Mesodermal cell (in vitro differentiated cells): Measurements from ENCODE around the gene FAIM2.

Experiments
- H3K27ac ChIP-seq: 2 replicates; pipeline ENCODE4 v1.7.0; 2013; ENCODE audit warnings: mild to moderate bottlenecking, low read depth, low read length, moderate library complexity; ENCODE audit not compliant: severe bottlenecking
- H3K36me3 ChIP-seq: 2 replicates; pipeline ENCODE4 v1.7.1; 2013; ENCODE audit warnings: mild to moderate bottlenecking, low read length, moderate library complexity; ENCODE audit not compliant: control insufficient read depth, insufficient read depth
- H3K4me1 ChIP-seq: one replicate; pipeline ENCODE4 v1.7.1; 2013; ENCODE audit warnings: mild to moderate bottlenecking, low read length; ENCODE audit not compliant: insufficient read depth, control insufficient read depth, poor library complexity, severe bottlenecking
- H3K4me3 ChIP-seq: 2 replicates; pipeline ENCODE4 v1.7.0; 2013; ENCODE audit warnings: low read length, control low read depth, mild to moderate bottlenecking; ENCODE audit not compliant: insufficient read depth, poor library complexity, severe bottlenecking; ENCODE audit errors: extremely low read depth
- H3K9me3 ChIP-seq: 2 replicates; pipeline ENCODE4 v1.7.1; 2013; ENCODE audit warnings: mild to moderate bottlenecking, low read length, moderate library complexity; ENCODE audit not compliant: control insufficient read depth
- WGBS, 2 experiments: methylation state at CpG; one replicate each; pipeline ENCODE4 v1.1.5; 2013; ENCODE audit warnings: missing lambda C conversion rate in 2 of 2; ENCODE audit not compliant: insufficient coverage in 2 of 2; 5-methylcytosine and 5-hydroxymethylcytosine counted together

Gene FAIM2

DNA sequence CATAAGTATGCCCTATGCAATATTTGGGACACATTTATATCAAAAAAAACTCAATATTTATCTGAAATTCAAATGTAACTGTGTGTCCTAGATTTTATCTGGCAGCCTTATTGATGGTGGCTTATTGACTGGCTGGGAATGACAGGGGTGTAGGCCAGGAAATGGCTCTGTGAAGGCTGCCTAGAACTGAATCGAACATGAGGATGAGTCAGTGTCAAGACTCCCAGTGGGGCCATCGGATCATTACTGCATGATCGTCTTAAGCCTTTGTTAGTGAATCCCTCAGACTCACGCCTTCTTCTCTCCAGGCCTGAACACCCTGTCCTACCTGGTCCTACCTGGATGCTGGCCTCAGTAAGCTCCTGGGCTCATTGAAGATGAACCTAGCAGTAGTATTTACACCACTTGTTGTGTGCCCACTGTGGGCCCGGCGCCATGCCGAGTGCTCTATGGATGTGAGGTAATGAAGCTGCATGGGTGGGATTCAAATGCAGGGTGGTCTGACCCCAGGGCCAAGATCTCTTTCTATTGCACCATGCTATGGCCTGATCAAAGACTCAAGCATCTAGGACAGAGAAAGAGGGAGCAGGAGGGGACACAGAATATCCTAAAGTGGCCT lies 21.0 kb upstream of the FAIM2 start:
- no peak overlapping the region for H3K4me3 ChIP-seq
- H3K9me3 ChIP-seq, result no peaks in the 10 kb centered on the region
- no peaks in the 10 kb centered on the region for H3K36me3 ChIP-seq
- H3K4me1 ChIP-seq, result peaks cover 8% of the 10 kb centered on the region
- 84 to 94% methylated on average over 7 of the region's 7 CpGs for WGBS, 2 experiments
- no peak overlapping the region for H3K27ac ChIP-seq

- Histone ChIP-seq H3K9me3 (no peaks in the 10 kb centered on the region), H3K27ac (no peak overlapping the region), H3K36me3 (no peaks in the 10 kb centered on the region), H3K4me1 (peaks cover 8% of the 10 kb centered on the region), H3K4me3 (no peak overlapping the region)
- 90 to 97% methylated on average over 7 to 14 of the region's 15 CpGs for WGBS, 2 experiments
These were observed 20.3 kb upstream of the FAIM2 start for GRCh38 chr12:49923880-49924556.

- Histone ChIP-seq H3K4me1 (peaks cover 8% of the 10 kb centered on the region), H3K27ac (no peak overlapping the region), H3K9me3 (no peaks in the 10 kb centered on the region), H3K36me3 (no peaks in the 10 kb centered on the region), H3K4me3 (no peak overlapping the region)
- 92 to 97% methylated on average over 4 to 6 of the region's 7 CpGs for WGBS, 2 experiments
These were observed 19.4 kb upstream of the FAIM2 start for GRCh38 chr12:49923035-49923644.

DNA sequence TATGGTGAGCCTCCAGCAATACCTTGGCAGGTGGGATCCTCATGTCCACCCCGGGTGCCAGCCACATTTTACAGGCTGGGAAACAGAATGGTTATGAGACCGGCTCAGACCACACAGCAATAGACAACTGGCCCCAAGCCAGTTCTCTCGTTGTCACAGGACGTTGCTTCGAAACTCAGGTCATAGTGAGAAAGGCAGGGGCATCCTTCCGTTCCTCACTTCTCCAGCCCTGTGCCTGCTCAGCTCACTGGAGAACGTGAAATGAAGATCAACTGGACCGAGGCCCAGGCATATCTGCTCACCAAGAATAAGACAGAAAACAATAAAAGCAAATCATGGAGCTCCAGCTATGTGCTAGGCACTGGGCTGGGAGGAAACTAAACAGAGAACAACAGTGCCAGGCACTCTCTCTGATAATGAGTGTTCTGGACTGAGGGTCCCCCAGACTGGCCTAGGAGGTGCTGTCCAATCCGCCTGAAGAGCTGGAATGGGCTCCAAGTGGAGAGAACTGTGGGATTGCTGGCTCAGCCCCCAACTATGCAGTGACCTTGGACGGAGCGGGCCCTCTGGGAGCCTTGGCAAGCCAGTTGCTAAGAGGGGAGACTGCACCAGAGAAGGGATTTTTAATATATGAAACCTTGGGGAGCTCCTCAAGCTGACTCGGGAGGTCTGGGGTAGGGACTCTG lies 18.8 kb upstream of the FAIM2 start:
- Histone ChIP-seq H3K4me1 (peaks cover 8% of the 10 kb centered on the region), H3K4me3 (no peak overlapping the region), H3K9me3 (no peaks in the 10 kb centered on the region), H3K27ac (no peak overlapping the region), H3K36me3 (no peaks in the 10 kb centered on the region)
- WGBS, 2 experiments, result 92 to 95% methylated on average over 10 to 11 of the region's 12 CpGs

DNA sequence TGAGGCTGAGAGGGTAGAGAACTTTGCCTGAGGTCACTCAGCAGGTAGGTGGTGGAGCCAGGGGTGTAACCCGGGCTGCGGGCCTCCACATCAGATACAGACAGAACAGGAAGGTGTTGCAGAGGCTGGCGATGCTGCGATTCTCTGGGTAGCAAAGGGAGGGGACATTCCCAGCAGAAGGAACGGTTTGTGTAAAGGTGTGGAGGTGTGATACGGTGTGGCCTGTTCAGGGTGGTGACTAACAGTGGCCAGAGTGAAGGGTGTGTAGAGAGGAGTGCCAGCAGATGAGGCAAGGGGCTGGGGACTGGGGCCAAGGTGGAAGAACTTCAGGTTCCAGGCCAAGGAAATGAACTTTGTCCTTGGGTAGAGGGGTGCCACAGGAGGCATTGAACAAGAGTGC lies 18.2 kb upstream of the FAIM2 start:
- Histone ChIP-seq H3K4me1 (peaks cover 8% of the 10 kb centered on the region), H3K4me3 (no peak overlapping the region), H3K9me3 (no peaks in the 10 kb centered on the region), H3K36me3 (no peaks in the 10 kb centered on the region), H3K27ac (no peak overlapping the region)
- 95 to 98% methylated on average over 6 of the region's 6 CpGs for WGBS, 2 experiments

GRCh38 chr12:49921299-49921698 lies 17.6 kb upstream of the FAIM2 start:
- Histone ChIP-seq H3K9me3 (no peaks in the 10 kb centered on the region), H3K4me1 (peaks cover 8% of the 10 kb centered on the region), H3K36me3 (no peaks in the 10 kb centered on the region), H3K4me3 (no peak overlapping the region), H3K27ac (no peak overlapping the region)
- 96 to 97% methylated on average over 3 of the region's 3 CpGs for WGBS, 2 experiments

- H3K9me3 ChIP-seq, result no peaks in the 10 kb centered on the region
- H3K36me3 ChIP-seq, result no peaks in the 10 kb centered on the region
- no peak overlapping the region for H3K4me3 ChIP-seq
- H3K27ac ChIP-seq, result no peak overlapping the region
- 100% methylated on average over 1 of the region's 3 CpGs for WGBS, 2 experiments
- H3K4me1 ChIP-seq, result peaks cover 8% of the 10 kb centered on the region
These were observed 17.2 kb upstream of the FAIM2 start for GRCh38 chr12:49920915-49921286.

GRCh38 chr12:49920241-49920914 lies 16.7 kb upstream of the FAIM2 start:
- Histone ChIP-seq H3K27ac (no peak overlapping the region), H3K4me3 (no peak overlapping the region), H3K36me3 (no peaks in the 10 kb centered on the region), H3K9me3 (no peaks in the 10 kb centered on the region), H3K4me1 (peaks cover 8% of the 10 kb centered on the region)
- 79 to 89% methylated on average over 8 to 10 of the region's 12 CpGs for WGBS, 2 experiments

- Histone ChIP-seq H3K4me1 (peaks cover 2% of the 10 kb centered on the region), H3K9me3 (no peaks in the 10 kb centered on the region), H3K27ac (no peak overlapping the region), H3K36me3 (no peaks in the 10 kb centered on the region), H3K4me3 (no peak overlapping the region)
- 79 to 85% methylated on average over 2 to 5 of the region's 5 CpGs for WGBS, 2 experiments
These were observed 14.1 kb upstream of the FAIM2 start for GRCh38 chr12:49917788-49918173.

DNA sequence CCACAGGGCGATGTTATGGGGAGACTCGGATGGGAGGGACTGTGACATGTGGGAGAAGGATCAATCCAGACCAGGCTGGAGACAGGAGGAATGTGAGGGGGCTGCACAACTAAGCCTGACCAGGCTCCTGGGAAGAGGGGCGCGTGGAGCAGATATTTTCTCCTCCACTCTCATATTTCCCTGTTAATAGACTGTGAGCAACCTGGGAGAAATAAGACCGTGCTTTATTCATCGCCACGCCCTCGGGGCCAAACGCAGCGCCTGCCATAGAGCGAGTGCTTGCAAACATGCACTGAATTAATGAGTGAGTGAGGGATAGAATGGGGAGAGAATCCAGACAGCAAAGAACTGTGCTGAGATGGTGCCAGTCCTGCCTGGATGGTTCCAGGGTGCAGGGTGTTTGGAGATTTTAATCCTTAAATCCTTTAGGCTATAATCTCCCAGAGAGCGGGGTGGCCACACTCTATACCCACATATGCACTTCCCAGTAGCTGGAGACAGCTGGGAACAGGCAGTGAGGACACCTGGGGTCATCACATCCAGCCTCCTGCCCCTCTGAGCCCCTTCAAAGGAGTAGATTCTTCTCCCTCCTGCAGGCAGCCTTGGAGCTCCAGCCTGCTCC lies 13.6 kb upstream of the FAIM2 start:
- 91 to 100% methylated on average over 4 to 8 of the region's 12 CpGs for WGBS, 2 experiments
- no peak overlapping the region for H3K27ac ChIP-seq
- no peaks in the 10 kb centered on the region for H3K4me1 ChIP-seq
- no peaks in the 10 kb centered on the region for H3K9me3 ChIP-seq
- no peaks in the 10 kb centered on the region for H3K36me3 ChIP-seq
- H3K4me3 ChIP-seq, result no peak overlapping the region
